Hepatic stellate cell (primary cell): ENCODE measurements around the gene ARMH1.
"Not testable (repeated sequence)": the region's sequence is repeated elsewhere in the genome, so short reads cannot be mapped to it uniquely, and the experiment has no call there.

Experiments used
- DNase-seq: peaks from one replicate; pipeline ENCODE4 v3.0.0; 2011; ENCODE audit warnings: low spot score

ARMH1 gene

GRCh38 chr1:44644806-44645205, 29.7 kb upstream of the ARMH1 start:
- DNase-seq = no peak

GRCh38 chr1:44645476-44646244, 28.9 kb upstream of the ARMH1 start:
- no peak for DNase-seq

GRCh38 chr1:44646261-44647110, 28.0 kb upstream of the ARMH1 start:
- no peak for DNase-seq

- DNase-seq = no peak
Observed at GRCh38 chr1:44647896-44648295, 26.6 kb upstream of the ARMH1 start.

GRCh38 chr1:44648529-44649250, 25.8 kb upstream of the ARMH1 start:
- no peak for DNase-seq

GRCh38 chr1:44649788-44650158, 24.7 kb upstream of the ARMH1 start:
- DNase-seq = no peak

GRCh38 chr1:44650159-44650831, 24.2 kb upstream of the ARMH1 start:
- no peak for DNase-seq

- DNase-seq = no peak
Observed at GRCh38 chr1:44651069-44651468, 23.4 kb upstream of the ARMH1 start.

- peak; percentile 86 for DNase-seq
Observed at GRCh38 chr1:44652445-44653106, 21.9 kb upstream of the ARMH1 start.

GRCh38 chr1:44653107-44653964, 21.2 kb upstream of the ARMH1 start:
- no peak for DNase-seq

- no peak for DNase-seq
Observed at GRCh38 chr1:44654621-44655187, 19.8 kb upstream of the ARMH1 start.

GRCh38 chr1:44655609-44656008, 18.9 kb upstream of the ARMH1 start:
- peak; percentile 58 for DNase-seq

GRCh38 chr1:44659566-44659965, 14.9 kb upstream of the ARMH1 start:
- DNase-seq = no peak

GRCh38 chr1:44660176-44660575, 14.3 kb upstream of the ARMH1 start:
- no peak for DNase-seq

- no peak for DNase-seq
Observed at GRCh38 chr1:44661781-44662682, 12.5 kb upstream of the ARMH1 start.

GRCh38 chr1:44662683-44663030, 11.9 kb upstream of the ARMH1 start:
- DNase-seq = no peak

- no peak for DNase-seq
Observed at GRCh38 chr1:44663417-44663816, 11.1 kb upstream of the ARMH1 start.

- no peak for DNase-seq
Observed at GRCh38 chr1:44664730-44665370, 9.7 kb upstream of the ARMH1 start.

GRCh38 chr1:44666719-44667118, 7.8 kb upstream of the ARMH1 start:
- not testable (repeated sequence) for DNase-seq
